ENCODE data around the gene TBC1D9B.

TBC1D9B gene

GRCh38 chr5:179833056-179833708 is 74.5 kb downstream of the TBC1D9B start:
- FAIRE-seq, result no peak

GRCh38 chr5:179832039-179832745 is 75.5 kb downstream of the TBC1D9B start:
- DNase-seq (ENCODE audit: insufficient read length, low spot score) (no peak), FAIRE-seq (no peak)
- no peak for TF ChIP-seq CTCF (IDR thresholded peaks at IDR 0.05; ENCODE audit: insufficient read depth, missing control alignments)

More at GRCh38 chr5:179833056-179833708, 74.5 kb downstream of the TBC1D9B start:
- no peak for TF ChIP-seq CTCF (IDR thresholded peaks at IDR 0.05; ENCODE audit: insufficient read depth, missing control alignments)
- no peak for DNase-seq (ENCODE audit: insufficient read length, low spot score)

DNA sequence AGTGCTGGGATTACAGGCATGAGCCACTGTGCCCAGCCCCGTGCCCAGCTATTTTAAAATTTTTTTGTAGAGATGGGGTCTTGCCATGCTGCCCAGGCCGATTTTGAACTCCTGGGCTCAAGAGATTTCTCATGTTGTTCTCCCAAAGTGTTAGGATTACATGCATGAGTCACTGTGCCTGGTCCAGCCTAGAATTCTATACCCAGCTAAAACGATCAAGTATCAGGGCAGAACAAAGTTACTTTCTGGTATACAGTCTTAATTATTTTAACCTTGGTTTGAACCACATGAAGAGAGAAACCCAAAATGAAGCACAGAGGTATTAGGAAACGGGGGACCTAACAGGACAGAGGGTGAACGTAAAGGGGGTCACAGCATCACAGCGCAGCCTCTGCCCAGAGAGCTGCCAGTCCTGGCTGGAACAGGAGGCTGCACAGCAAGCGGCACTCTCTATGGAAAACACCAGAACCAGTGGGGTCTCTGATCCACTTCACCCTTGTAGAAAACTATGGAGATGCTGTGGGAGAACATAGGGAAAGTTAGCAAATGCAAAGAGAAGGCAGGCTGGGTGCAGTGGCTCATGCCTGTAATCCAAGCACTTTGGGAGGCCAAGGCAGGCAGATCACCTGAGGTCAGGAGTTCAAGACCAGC is 76.8 kb downstream of the TBC1D9B start:
- FAIRE-seq (no peak), DNase-seq (ENCODE audit: insufficient read length, low spot score) (no peak)
- no peak for TF ChIP-seq CTCF (IDR thresholded peaks at IDR 0.05; ENCODE audit: insufficient read depth, missing control alignments)

GRCh38 chr5:179829732-179830435 is 77.8 kb downstream of the TBC1D9B start:
- TF ChIP-seq CTCF (IDR thresholded peaks at IDR 0.05; ENCODE audit: insufficient read depth, missing control alignments), result no peak
- FAIRE-seq (no peak), DNase-seq (ENCODE audit: insufficient read length, low spot score) (no peak)

DNA sequence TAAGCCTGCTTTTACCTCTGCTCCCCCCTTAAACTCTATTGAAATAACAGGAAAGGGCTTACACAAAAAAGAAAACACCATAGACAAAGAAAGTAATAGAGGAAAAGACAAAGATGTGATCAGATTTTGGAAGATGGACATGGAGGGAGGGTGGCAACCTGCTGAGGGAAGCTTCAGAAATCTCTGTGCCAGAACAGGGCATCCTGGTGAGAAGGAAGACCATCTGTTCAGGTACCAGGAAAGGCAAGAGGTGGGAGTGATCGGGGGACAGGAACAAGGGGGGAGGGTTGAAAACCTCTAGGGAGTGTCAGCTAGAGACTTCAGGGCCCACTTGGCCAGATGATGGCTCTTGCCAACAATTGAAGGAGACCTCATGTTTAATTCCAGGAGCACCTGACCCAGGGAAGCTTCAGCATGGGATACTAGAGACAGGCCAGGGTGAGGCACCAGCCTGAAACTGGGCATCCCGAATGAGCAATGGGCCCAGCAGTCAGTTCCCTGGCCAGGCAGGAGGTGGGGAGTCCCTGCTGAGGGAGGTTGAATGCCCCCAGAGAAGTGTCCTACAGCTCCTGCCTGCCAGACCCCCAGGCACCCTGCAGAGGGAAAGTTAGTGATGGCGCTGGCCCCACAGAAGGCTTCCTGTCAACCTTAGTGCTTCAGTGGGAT is 78.8 kb downstream of the TBC1D9B start:
- no peak for TF ChIP-seq CTCF (IDR thresholded peaks at IDR 0.05; ENCODE audit: insufficient read depth, missing control alignments)
- no peak for DNase-seq (ENCODE audit: insufficient read length, low spot score)
- FAIRE-seq, result no peak

- no peak for DNase-seq (ENCODE audit: insufficient read length, low spot score)
- FAIRE-seq, result no peak
- TF ChIP-seq CTCF (IDR thresholded peaks at IDR 0.05; ENCODE audit: insufficient read depth, missing control alignments), result no peak
These were observed 80.0 kb downstream of the TBC1D9B start for GRCh38 chr5:179827680-179828079.
